SH-SY5Y (cell line): ENCODE data around the gene CLASP1.

Experiments
- GATA2 ChIP-seq: IDR thresholded peaks from 2 replicates; pipeline ENCODE4 v1.6.1; 2011; ENCODE audit warnings: mild to moderate bottlenecking, low read depth, low read length
- GATA3 ChIP-seq: IDR thresholded peaks from 2 replicates; pipeline ENCODE4 v1.6.1; 2011; ENCODE audit warnings: low read depth, mild to moderate bottlenecking, low read length, moderate library complexity

- TF ChIP-seq GATA3, result no peak
- no peak for TF ChIP-seq GATA2
These were observed 81.3 kb downstream of the CLASP1 start for GRCh38 chr2:121567957-121568409.
